GM12874 (cell line): ENCODE measurements around the gene OR2AT4.
A peak's percentile ranks its signal among the peaks of the same experiment; 100 is the strongest.

Experiments used
- TF ChIP-seq, protein P1 (sequence below): IDR thresholded peaks from 2 replicates; pipeline ENCODE4 v1.5.1; 2011; ENCODE audit warnings: low read depth, mild to moderate bottlenecking, control low read depth, low read length, moderate library complexity; ENCODE audit not compliant: insufficient read depth

The OR2AT4 gene

DNA sequence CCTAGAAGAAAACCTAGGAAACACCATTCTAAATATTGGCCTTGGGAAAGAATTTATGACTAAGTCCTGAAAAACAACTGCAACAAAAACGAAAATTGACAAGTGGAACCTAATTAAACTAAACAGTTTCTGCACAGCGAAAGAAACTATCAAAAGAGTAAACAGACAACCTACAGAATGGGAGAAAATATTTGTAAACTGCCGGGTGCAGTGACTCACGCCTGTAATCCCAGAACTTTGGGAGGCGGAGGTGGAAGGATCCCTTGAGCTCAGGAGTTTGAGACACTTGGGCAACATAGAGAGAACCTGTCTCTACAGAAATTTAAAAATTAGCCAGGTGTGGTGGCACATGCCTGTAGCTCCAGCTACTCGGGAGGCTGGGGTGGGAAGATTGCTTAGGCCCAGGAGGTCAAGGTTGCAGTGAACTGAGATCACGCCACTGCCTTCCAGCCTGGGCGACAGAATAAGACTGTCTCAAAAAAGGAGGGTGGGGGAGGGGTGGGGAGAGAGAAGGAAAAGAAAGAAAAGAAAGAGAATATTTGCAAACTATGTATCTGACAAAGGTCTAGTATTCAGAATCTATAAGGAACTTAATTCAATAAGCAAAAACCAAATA is 14.0 kb downstream of the OR2AT4 start:
- TF ChIP-seq, protein P1, sequence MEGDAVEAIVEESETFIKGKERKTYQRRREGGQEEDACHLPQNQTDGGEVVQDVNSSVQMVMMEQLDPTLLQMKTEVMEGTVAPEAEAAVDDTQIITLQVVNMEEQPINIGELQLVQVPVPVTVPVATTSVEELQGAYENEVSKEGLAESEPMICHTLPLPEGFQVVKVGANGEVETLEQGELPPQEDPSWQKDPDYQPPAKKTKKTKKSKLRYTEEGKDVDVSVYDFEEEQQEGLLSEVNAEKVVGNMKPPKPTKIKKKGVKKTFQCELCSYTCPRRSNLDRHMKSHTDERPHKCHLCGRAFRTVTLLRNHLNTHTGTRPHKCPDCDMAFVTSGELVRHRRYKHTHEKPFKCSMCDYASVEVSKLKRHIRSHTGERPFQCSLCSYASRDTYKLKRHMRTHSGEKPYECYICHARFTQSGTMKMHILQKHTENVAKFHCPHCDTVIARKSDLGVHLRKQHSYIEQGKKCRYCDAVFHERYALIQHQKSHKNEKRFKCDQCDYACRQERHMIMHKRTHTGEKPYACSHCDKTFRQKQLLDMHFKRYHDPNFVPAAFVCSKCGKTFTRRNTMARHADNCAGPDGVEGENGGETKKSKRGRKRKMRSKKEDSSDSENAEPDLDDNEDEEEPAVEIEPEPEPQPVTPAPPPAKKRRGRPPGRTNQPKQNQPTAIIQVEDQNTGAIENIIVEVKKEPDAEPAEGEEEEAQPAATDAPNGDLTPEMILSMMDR = no peak

- TF ChIP-seq, protein P1 = no peak
Measured at GRCh38 chr11:75079546-75079945, 17.1 kb downstream of the OR2AT4 start.

DNA sequence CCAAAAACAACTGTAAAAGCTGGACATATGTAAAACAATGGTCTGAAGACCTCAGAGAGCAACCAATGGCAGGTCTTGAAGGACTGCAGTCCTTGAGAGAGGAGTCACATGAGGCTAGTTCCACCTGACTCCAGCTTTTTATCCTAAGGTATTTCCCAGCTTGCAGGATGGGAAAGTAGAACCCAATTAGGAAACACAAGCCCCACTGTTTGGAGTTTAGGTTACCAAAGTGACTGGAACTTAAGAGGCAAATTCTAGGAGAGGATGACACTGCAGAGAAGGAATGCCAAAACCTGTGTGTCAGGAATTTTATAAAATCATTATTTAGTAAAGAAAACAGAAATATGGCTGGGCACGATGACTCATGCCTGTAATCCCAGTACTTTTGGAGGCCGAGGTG is 18.4 kb downstream of the OR2AT4 start:
- TF ChIP-seq, protein P1 = no peak

DNA sequence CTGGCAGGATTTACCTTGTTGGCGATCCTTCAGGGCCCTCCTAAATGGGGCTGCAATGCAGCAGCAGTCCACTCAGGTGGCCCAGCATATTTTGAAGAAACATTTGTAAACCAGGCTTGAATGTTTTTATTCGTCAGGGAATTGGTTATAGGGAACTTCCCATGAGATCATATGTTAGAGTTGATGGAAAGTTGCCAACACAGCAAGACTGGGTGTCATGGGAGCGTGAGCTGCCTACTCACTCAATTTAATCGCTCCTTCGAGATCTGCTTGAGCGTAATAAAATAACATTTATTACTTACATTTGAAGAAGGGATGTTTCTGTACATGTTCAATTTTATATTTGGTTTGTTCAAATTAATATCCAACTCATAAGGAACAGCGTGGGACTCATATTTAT is 19.4 kb downstream of the OR2AT4 start:
- TF ChIP-seq, protein P1 = no peak

DNA sequence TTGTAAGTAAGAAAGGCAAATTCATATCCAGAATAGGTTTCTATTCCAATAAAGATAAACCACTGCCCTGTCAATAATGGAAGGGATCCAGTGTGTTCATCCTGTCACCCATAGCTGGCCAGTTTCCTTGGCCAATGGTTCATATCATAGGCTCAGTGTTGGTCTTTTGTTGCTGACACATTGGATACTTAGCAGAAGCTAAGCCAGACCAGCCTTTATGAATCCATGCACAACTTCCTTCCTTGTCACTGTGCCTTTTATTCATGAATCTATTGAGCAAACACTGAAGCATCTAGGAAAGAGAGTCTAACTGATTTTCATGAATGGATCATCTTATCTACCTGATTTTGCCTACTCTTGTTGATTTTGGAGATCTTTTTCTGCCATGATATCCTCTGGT is 20.0 kb downstream of the OR2AT4 start:
- TF ChIP-seq, protein P1 = no peak

DNA sequence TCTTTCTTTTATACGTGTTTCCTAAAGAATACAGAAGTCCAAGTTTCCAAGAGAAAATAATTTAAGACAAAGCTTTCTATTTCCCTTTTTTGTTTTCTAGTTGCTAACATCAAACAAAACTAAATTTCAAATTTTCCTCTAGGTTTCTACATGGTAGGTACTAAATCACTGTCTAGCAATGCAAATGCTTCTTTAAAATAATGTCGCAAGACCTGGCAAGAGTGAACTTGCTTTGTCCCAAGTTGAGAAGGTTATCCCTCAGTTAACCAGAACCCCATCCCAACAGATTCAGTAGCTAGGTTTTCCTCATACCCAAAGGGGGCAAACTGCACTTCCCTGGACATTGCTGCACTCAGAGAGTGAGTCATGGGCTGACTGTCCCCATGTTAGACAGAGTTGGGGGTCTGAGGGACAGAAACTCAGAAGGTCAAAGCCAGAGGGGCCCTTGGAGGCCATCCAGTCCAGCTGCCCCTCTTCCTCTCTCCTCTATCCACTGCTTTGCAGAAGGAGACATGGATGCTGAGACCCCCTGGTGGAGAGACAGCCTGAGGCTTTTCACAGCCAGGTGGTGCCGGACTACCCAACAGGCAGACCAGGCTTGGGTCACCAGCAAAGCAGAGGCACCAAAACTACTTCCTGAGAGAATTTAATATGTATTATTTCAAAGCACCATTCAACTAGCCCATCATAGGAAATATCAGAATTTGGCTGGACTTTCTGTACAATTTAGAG is 23.1 kb downstream of the OR2AT4 start:
- TF ChIP-seq, protein P1 = 0 out of 2 replicates have a peak, but pooled peaks have one; percentile 1

- TF ChIP-seq, protein P1 = no peak
Measured at GRCh38 chr11:75072582-75072981, 24.1 kb downstream of the OR2AT4 start.
